Prostate gland (tissue), 2 donors: Measurements from ENCODE around the gene ADGRE2. TPM values are rescaled to one million over a fixed set of nuclear protein-coding genes. Genes with fewer than 3 reads are reported as not detected.
"Not testable (repeated sequence)": the region's sequence is repeated elsewhere in the genome, so short reads cannot be mapped to it uniquely, and the experiment has no call there.

ENCODE experiments used
- DNase-seq: peaks from one replicate; pipeline ENCODE4 v3.0.0-alpha.2; 2019; ENCODE audit warnings: low spot score
- H3K27ac ChIP-seq, 2 donors: fragments of 200-600 bp; sonication (generic); 2 replicates each; pipeline ENCODE4 v1.5.1; 2017 to 2019
- H3K27me3 ChIP-seq: fragments of 200-600 bp; sonication (generic); replicated peaks from 2 replicates; pipeline ENCODE4 v1.5.1; 2019; ENCODE audit not compliant: insufficient read depth
- H3K36me3 ChIP-seq, 2 donors: fragments of 200-600 bp; sonication (generic); 1 replicate in 1 of 2; 2 replicates in 1 of 2; pipeline versions ENCODE4 v1.5.1 to v1.8.1; 2017 to 2019
- H3K4me1 ChIP-seq: fragments of 200-600 bp; sonication (generic); replicated peaks from 2 replicates; pipeline ENCODE4 v1.5.1; 2019
- H3K4me3 ChIP-seq, 2 donors: fragments of 200-600 bp; sonication (generic); 2 replicates each; pipeline ENCODE4 v1.5.1; 2017 to 2019
- H3K9me3 ChIP-seq: fragments of 200-600 bp; sonication (generic); 2 replicates; pipeline ENCODE4 v1.5.1; 2017
- CTCF ChIP-seq, 4 experiments: fragments of 200-600 bp in 2 of 4; fragments of 450-650 bp in 2 of 4; sonication (generic) in 2 of 4; IDR thresholded peaks; 1 replicate in 3 of 4; 2 replicates in 1 of 4; pipeline ENCODE4 v1.5.1; 2016 to 2019; ENCODE audit warnings: antibody characterized with exemption in 4 of 4, mild to moderate bottlenecking in 2 of 4, moderate library complexity in 2 of 4
- POLR2A ChIP-seq: fragments of 450-650 bp; IDR thresholded peaks from one replicate; pipeline ENCODE4 v1.6.1; 2016; ENCODE audit warnings: antibody characterized with exemption, mild to moderate bottlenecking
- POLR2AphosphoS5 ChIP-seq: sonication (generic); formaldehyde crosslinking; IDR thresholded peaks from one replicate; pipeline ENCODE4 v1.6.1; 2017; ENCODE audit warnings: antibody characterized with exemption
- WGBS: methylation state at CpG from one replicate; pipeline ENCODE4 v1.1.5; 2018; 5-methylcytosine and 5-hydroxymethylcytosine counted together
- intact Hi-C: fragments of 100-400 bp; cut with DNase I; formaldehyde crosslinking; loops from one replicate; pipeline ENCODE4 v1.14.2; 2022
- total RNA-seq, 2 donors: library from RNA; depleted of rRNA; stranded (reverse); fragments of >200 nt; gene quantifications; one replicate each; pipeline ENCODE4 v1.1.0, GENCODE V29; 2016

The ADGRE2 gene
- total RNA-seq, 2 donors from 2014 or later: 3.6 to 4.9 TPM

- 84% methylated on average over 5 of the region's 5 CpGs for WGBS
- Histone ChIP-seq H3K4me3 (no peak overlapping the region), H3K27me3 (no peaks in the 10 kb centered on the region), H3K4me1 (no peaks in the 10 kb centered on the region), H3K9me3 (no peaks in the 10 kb centered on the region), H3K36me3 (no peaks in the 10 kb centered on the region), H3K27ac (no peak overlapping the region)
- no peak for DNase-seq
- TF ChIP-seq CTCF (IDR thresholded peaks at IDR 0.05) (no peak), POLR2AphosphoS5 (no peak), POLR2A (no peak)
- intact Hi-C loops: no loop called here
These were observed 8.2 kb downstream of the ADGRE2 start for GRCh38 chr19:14770136-14770535.

- no peak for TF ChIP-seq CTCF (IDR thresholded peaks at IDR 0.05)
- TF ChIP-seq POLR2AphosphoS5: no peak
- TF ChIP-seq POLR2A: no peak
- Histone ChIP-seq H3K4me3 (no peak overlapping the region), H3K27ac (no peak overlapping the region), H3K36me3 (no peaks in the 10 kb centered on the region), H3K9me3 (no peaks in the 10 kb centered on the region), H3K27me3 (no peaks in the 10 kb centered on the region), H3K4me1 (no peaks in the 10 kb centered on the region)
- DNase-seq: no peak
- WGBS: 91% methylated on average over 5 of the region's 5 CpGs
- intact Hi-C loops: loop anchor here (10.0 kb wide), 1 partner anchor 374 kb away; no protein-coding TSS in a partner anchor
These were observed 9.2 kb downstream of the ADGRE2 start for GRCh38 chr19:14769201-14769600.

DNA sequence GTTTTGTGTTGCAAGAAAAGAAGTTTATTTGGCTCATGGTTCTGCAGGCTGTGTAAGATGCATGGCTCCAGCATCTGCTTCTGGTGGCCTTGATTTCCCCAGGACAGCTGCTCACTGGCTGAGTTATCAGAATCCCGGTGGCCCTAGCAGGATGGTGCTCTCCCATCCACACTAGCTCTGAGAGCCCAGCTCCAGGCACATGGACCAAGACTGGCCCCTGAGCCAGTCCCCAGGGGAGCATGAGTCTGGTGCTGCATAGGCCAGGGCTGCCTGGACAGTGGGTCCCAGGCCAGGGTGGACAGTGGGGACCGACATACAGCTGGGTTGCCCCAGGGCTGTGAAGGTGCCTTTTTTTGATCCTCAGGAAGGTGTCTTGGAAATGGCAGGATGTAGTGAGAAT is 10.4 kb downstream of the ADGRE2 start:
- Histone ChIP-seq H3K9me3 (no peaks in the 10 kb centered on the region), H3K36me3 (no peaks in the 10 kb centered on the region), H3K4me3 (no peak overlapping the region), H3K4me1 (no peaks in the 10 kb centered on the region), H3K27ac (no peak overlapping the region), H3K27me3 (no peaks in the 10 kb centered on the region)
- TF ChIP-seq POLR2AphosphoS5 (no peak), CTCF (IDR thresholded peaks at IDR 0.05) (no peak), POLR2A (no peak)
- WGBS: 93% methylated on average over 2 of the region's 2 CpGs
- intact Hi-C loops: loop anchor here (10.0 kb wide), 1 partner anchor 373 kb away; no protein-coding TSS in a partner anchor
- DNase-seq: no peak

GRCh38 chr19:14767466-14767971 is 10.8 kb downstream of the ADGRE2 start:
- intact Hi-C loops: loop anchor here (10.0 kb wide), 1 partner anchor 373 kb away; no protein-coding TSS in a partner anchor
- Histone ChIP-seq H3K4me1 (no peaks in the 10 kb centered on the region), H3K4me3 (no peak overlapping the region), H3K27me3 (no peaks in the 10 kb centered on the region), H3K9me3 (no peaks in the 10 kb centered on the region), H3K27ac (no peak overlapping the region), H3K36me3 (no peaks in the 10 kb centered on the region)
- WGBS: 94% methylated on average over 2 of the region's 2 CpGs
- DNase-seq: no peak
- TF ChIP-seq POLR2AphosphoS5: no peak
- TF ChIP-seq POLR2A: no peak
- no peak for TF ChIP-seq CTCF (IDR thresholded peaks at IDR 0.05)

DNA sequence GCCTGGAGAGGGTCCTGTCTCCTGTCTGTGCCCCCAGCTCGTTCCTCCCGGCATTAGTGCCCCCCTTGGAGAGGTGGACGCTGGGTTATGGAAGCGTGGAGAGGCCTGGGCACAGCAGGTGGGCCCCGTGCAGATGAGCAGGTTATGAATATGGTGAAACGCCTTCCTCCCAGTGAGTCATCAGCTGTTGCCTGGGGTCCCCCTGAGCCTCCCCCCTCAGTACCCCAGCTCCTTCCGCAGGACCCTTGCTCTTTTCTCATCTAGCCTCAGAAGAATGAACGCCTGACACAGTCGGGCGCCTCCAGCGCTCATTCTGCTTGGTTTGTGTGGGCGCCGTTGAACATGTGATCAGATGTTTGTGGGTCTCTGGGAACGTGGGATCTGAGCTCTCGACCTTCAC is 12.5 kb downstream of the ADGRE2 start:
- not testable (repeated sequence) for H3K36me3 ChIP-seq, H3K9me3 ChIP-seq, H3K4me3 ChIP-seq, H3K27ac ChIP-seq, DNase-seq, H3K4me1 ChIP-seq, H3K27me3 ChIP-seq
- WGBS: 84% methylated on average over 14 of the region's 15 CpGs
- intact Hi-C loops: loop anchor here (10.0 kb wide), 1 partner anchor 371 kb away; no protein-coding TSS in a partner anchor

DNA sequence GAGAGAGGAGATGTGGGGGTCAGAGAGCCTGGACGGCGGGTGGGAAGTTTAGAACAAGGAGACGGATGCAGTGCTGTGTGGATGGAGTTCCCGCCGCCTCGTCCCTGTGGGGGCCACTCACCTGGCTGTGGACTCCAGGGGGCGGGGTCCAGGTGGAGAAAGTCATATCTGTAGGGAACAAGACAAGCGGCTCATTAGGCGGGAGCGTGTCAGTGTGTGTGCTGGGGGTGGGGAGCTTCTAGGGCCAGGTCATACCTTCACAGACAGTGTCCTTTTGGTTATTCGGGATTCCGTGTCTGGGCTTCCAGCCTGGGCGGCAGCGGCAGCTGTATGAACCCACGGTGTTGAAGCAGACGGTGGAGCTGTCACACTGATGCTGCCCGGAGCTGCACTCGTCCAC is 13.0 kb downstream of the ADGRE2 start:
- H3K4me1 ChIP-seq, H3K27me3 ChIP-seq, H3K36me3 ChIP-seq, H3K4me3 ChIP-seq, DNase-seq, H3K27ac ChIP-seq, H3K9me3 ChIP-seq: not testable (repeated sequence)
- intact Hi-C loops: loop anchor here (10.0 kb wide), 1 partner anchor 371 kb away; no protein-coding TSS in a partner anchor
- WGBS: 87% methylated on average over 16 of the region's 18 CpGs
